ENCODE measurements around the gene SAMD4B. TPM values are rescaled to one million over a fixed set of nuclear protein-coding genes. Genes with fewer than 3 reads are reported as not detected.
A peak's percentile ranks its signal among the peaks of the same experiment; 100 is the strongest.

SAMD4B gene
- total and polyA plus RNA-seq, 9 of the 15 experiments (the other 6 are each of a cell fraction or from before 2014, with no cell fraction given): 3.4 to 90.5 (median 38.0) TPM

- peak overlapping the region; percentile 48 for H3K27ac ChIP-seq (ENCODE audit: extremely low read depth, low read depth, low read length)
- DNase-seq (ENCODE audit: extremely low read depth in 1 of 4, low spot score in 3 of 4) (peak in 3 of 4 experiments; percentile 38 to 70 (median 57)), ATAC-seq (peak; percentile 72), FAIRE-seq (peak; percentile 46)
- no TSS peak for BruUV-seq (replicated peaks)
- H3K4me1 ChIP-seq (replicated peaks in 1 of 2; ENCODE audit: control insufficient read depth in 2 of 2, insufficient read depth in 2 of 2, low read length in 2 of 2): peaks cover 25 to 65% of the 10 kb centered on the region in 2 experiments
- no peaks in the 10 kb centered on the region for H3K27me3 ChIP-seq (ENCODE audit: control insufficient read depth in 2 of 2, insufficient read depth in 2 of 2, low read length in 2 of 2)
- H2AFZ ChIP-seq (ENCODE audit: low read depth, low read length): no peak overlapping the region
- ChIA-PET CTCF (ENCODE audit: low intra/inter-chr PET ratio) (interaction anchor here (1.3 kb wide), 1 partner anchor 59 kb away, joined by 3 read pairs; no protein-coding TSS in a partner anchor), POLR2A (interaction anchor here (0.8 kb wide), 1 partner anchor 9 kb away, joined by 3 read pairs; no protein-coding TSS in a partner anchor)
- peaks cover 86% of the 10 kb centered on the region for H3K36me3 ChIP-seq (ENCODE audit: control insufficient read depth, insufficient read depth, low read length)
- H3K9me3 ChIP-seq (replicated peaks; ENCODE audit: control insufficient read depth, insufficient read depth, low read depth, low read length): no peaks in the 10 kb centered on the region
- intact Hi-C loops (cut with micrococcal nuclease) (no loop called here), in situ Hi-C loops (cut with MboI) (no loop called here)
- H3K79me2 ChIP-seq (ENCODE audit: control insufficient read depth, insufficient read depth, low read length): peaks cover 65% of the 10 kb centered on the region
- H3K4me3 ChIP-seq: no peak overlapping the region
- WGBS (ENCODE audit: insufficient coverage, low coverage, missing lambda C conversion rate): 23% methylated on average over 4 of the region's 4 CpGs
- peak overlapping the region; percentile 34; the same call in 1 of the 2 replicates for H3K4me2 ChIP-seq (ENCODE audit: insufficient read depth, low read length)
- peaks cover 29% of the 10 kb centered on the region for H4K20me1 ChIP-seq (replicated peaks; ENCODE audit: control insufficient read depth, insufficient read depth, low read length)
- H3K9me1 ChIP-seq (ENCODE audit: control insufficient read depth, insufficient read depth, low read length): peaks cover 6% of the 10 kb centered on the region
- H3K9ac ChIP-seq (ENCODE audit: insufficient read depth in 1 of 2, low read depth in 2 of 2, low read length in 2 of 2): no peak overlapping the region; a peak in 1 of 4 replicates
- TF ChIP-seq EP400 (IDR thresholded peaks at IDR 0.05) (peak; percentile 40), PBX2 (CRISPR knock-in tag; IDR thresholded peaks at IDR 0.05; ENCODE audit: low read depth) (no peak), PBX2 (tag; conservative IDR thresholded peaks at IDR 0.05; ENCODE audit: low read depth) (peak; percentile 81), NCOR1 (IDR thresholded peaks at IDR 0.05) (0 out of 2 replicates have a peak, but pooled peaks have one; percentile 8), ATF7 (IDR thresholded peaks at IDR 0.05) (peak; percentile 57; the same call in 1 of the 2 replicates), ARID1B (IDR thresholded peaks at IDR 0.05) (peak; percentile 17; the same call in 1 of the 2 replicates), NFE2L1 (tag; IDR thresholded peaks at IDR 0.05; ENCODE audit: borderline replicate concordance, low read depth) (no peak), CTCFL (IDR thresholded peaks at IDR 0.05; ENCODE audit: borderline replicate concordance, insufficient read depth, low read depth, low read length, poor library complexity, severe bottlenecking) (peak; percentile 59), SMARCA4 (IDR thresholded peaks at IDR 0.05) (peak; percentile 46; the same call in 1 of the 2 replicates), GATA2 (CRISPR knock-in tag; IDR thresholded peaks at IDR 0.05) (peak; percentile 53), DPF2 (IDR thresholded peaks at IDR 0.05) (peak; percentile 51; the same call in 1 of the 2 replicates)
- TF ChIP-seq, protein P1, sequence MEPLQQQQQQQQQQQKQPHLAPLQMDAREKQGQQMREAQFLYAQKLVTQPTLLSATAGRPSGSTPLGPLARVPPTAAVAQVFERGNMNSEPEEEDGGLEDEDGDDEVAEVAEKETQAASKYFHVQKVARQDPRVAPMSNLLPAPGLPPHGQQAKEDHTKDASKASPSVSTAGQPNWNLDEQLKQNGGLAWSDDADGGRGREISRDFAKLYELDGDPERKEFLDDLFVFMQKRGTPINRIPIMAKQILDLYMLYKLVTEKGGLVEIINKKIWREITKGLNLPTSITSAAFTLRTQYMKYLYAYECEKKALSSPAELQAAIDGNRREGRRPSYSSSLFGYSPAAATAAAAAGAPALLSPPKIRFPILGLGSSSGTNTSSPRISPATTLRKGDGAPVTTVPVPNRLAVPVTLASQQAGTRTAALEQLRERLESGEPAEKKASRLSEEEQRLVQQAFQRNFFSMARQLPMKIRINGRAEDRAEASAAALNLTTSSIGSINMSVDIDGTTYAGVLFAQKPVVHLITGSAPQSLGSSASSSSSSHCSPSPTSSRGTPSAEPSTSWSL (CRISPR knock-in tag; IDR thresholded peaks at IDR 0.05; ENCODE audit: borderline replicate concordance): no peak
- TF ChIP-seq, protein P2, sequence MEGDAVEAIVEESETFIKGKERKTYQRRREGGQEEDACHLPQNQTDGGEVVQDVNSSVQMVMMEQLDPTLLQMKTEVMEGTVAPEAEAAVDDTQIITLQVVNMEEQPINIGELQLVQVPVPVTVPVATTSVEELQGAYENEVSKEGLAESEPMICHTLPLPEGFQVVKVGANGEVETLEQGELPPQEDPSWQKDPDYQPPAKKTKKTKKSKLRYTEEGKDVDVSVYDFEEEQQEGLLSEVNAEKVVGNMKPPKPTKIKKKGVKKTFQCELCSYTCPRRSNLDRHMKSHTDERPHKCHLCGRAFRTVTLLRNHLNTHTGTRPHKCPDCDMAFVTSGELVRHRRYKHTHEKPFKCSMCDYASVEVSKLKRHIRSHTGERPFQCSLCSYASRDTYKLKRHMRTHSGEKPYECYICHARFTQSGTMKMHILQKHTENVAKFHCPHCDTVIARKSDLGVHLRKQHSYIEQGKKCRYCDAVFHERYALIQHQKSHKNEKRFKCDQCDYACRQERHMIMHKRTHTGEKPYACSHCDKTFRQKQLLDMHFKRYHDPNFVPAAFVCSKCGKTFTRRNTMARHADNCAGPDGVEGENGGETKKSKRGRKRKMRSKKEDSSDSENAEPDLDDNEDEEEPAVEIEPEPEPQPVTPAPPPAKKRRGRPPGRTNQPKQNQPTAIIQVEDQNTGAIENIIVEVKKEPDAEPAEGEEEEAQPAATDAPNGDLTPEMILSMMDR (IDR thresholded peaks at IDR 0.05 in 2 of 3, conservative IDR thresholded peaks at IDR 0.05 in 1 of 3; ENCODE audit: insufficient read depth in 2 of 3, low read depth in 1 of 3, low read length in 3 of 3): peak in 2 of 3 experiments; percentile 19 to 41; a peak in 2 of 6 replicates
Measured at GRCh38 chr19:39351537-39352064, 9.4 kb downstream of the SAMD4B start.

Measured in K562 (cell line).